KOPT-K1 (cell line): ENCODE data around the gene FANCC.

Source experiments
- H3K27ac ChIP-seq: fragments of 200-600 bp; sonication (generic); 2 replicates; pipeline ENCODE4 v1.5.1; 2016; ENCODE audit warnings: antibody characterized with exemption, mild to moderate bottlenecking, low read depth, low read length; ENCODE audit not compliant: poor library complexity, severe bottlenecking
- H3K36me3 ChIP-seq: fragments of 200-600 bp; sonication (generic); 2 replicates; pipeline ENCODE4 v1.5.1; 2017; ENCODE audit warnings: antibody characterized with exemption, mild to moderate bottlenecking, low read length, moderate library complexity; ENCODE audit not compliant: insufficient read depth
- H3K9me3 ChIP-seq: fragments of 200-600 bp; sonication (generic); 2 replicates; pipeline ENCODE4 v1.5.1; 2017; ENCODE audit warnings: antibody characterized with exemption, low read length, mild to moderate bottlenecking; ENCODE audit not compliant: insufficient read depth, poor library complexity, severe bottlenecking

Gene FANCC, protein sequence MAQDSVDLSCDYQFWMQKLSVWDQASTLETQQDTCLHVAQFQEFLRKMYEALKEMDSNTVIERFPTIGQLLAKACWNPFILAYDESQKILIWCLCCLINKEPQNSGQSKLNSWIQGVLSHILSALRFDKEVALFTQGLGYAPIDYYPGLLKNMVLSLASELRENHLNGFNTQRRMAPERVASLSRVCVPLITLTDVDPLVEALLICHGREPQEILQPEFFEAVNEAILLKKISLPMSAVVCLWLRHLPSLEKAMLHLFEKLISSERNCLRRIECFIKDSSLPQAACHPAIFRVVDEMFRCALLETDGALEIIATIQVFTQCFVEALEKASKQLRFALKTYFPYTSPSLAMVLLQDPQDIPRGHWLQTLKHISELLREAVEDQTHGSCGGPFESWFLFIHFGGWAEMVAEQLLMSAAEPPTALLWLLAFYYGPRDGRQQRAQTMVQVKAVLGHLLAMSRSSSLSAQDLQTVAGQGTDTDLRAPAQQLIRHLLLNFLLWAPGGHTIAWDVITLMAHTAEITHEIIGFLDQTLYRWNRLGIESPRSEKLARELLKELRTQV

DNA sequence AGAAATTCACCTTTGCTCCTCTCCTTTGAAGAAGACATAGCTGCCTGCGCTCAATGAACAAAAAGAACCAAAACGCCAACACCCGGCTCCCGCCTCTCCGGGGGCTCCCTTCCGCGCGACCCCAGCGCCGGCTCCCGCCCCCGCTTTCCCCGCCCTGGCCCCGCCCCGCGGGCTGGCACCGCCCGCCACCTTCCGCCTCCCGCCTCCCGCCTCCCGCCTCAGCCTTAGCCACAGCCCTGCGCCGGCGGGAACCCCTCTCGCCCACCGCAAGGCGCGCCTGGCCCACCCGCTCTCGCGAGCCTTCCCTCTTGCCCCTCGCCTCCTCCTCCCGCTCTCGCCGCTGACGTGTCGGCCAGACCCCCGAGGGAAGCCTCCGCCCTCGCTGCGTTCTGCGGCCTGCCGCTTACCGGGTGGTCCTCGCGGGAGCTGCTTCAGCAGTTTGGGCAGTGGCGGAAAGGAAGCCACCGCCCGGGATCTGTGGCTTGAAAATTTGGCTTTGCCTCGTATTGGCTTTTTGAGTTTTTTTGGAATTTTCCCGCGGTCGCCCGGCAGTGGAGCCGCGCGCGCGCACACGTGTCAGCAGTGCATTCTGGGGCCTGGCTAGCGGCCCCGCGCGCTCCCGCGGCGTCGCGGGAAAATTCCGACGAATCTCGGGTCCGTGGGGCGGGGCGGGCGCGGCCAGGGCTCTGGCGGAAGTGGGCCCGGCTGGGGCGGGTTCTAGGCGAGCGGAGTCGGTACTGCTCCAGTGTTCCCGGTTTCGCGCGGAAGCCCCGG lies at the start of gene FANCC:
FANCC (minus strand) TSS at position 591 of the 774 bp plus-strand sequence. CDS start 68,418 bp downstream, outside the sequence.
- H3K27ac ChIP-seq = peak within 1 kb of the TSS; percentile 98
- H3K9me3 ChIP-seq = no peaks in the 10 kb centered on the region
- H3K36me3 ChIP-seq = no peaks in the 10 kb centered on the region

GRCh38 chr9:95366731-95367325 lies 49.3 kb upstream of the FANCC start:
- no peaks in the 10 kb centered on the region for H3K9me3 ChIP-seq
- no peak overlapping the region for H3K27ac ChIP-seq
- no peaks in the 10 kb centered on the region for H3K36me3 ChIP-seq

GRCh38 chr9:95365766-95366165 lies 48.3 kb upstream of the FANCC start:
- H3K36me3 ChIP-seq = no peaks in the 10 kb centered on the region
- no peak overlapping the region for H3K27ac ChIP-seq
- no peaks in the 10 kb centered on the region for H3K9me3 ChIP-seq

DNA sequence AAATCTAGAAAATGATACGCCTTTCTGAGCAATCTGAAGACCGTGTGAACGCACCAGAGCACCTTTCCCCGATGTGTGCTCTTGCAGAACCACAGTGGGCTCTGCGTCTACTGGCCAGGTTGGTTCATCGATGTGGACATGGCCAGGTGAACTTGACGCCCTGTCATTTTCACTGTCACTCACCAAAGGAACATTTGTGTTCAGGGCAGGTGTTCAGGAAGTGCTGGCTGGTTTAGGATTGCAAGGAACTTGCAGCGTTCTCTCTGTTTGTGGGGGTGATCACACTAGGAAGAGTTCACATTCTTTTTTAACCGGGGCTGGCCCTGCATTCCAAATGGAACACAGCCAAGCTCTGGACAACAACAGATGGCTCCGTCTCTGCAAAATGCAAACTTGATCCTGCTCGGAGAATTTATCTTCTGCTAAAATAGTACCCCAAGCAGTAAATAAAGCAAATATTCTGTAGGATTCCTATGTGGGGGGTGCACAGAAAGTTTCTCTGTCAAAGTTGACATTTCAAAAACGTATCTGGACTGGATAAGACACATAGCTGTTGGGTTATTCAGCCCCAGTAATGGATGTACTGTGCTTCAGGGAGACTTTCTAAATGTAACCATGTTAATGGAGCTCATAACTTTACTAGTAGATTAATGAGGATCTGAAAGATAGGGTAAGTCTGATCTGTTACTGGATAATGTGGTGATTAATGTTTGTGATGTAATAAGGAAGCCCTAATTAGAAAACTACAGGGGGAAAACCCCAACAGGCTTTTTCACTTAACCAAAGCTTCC lies 45.7 kb upstream of the FANCC start:
- no peaks in the 10 kb centered on the region for H3K36me3 ChIP-seq
- no peaks in the 10 kb centered on the region for H3K9me3 ChIP-seq
- no peak overlapping the region for H3K27ac ChIP-seq

DNA sequence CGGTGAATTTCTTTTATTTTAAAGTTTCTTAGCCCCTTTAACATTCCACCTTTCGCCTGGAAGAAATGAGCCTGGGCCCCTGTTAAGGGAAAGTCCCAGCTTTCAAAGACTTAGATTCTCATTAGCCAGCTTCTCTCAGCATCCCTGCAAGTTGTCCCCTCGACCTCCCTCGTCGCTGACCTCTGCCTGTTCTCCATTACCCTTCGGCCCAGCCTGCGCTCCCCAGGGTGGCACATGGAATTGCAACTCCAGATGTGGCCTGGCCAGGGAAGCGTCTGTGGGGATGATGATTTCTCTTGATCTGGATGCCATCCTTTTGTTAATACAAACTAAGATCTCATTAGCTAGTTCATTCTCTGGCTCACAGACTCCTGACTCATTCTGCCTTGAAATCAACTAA lies 43.4 kb upstream of the FANCC start:
- no peak overlapping the region for H3K27ac ChIP-seq
- no peaks in the 10 kb centered on the region for H3K9me3 ChIP-seq
- H3K36me3 ChIP-seq = no peaks in the 10 kb centered on the region

GRCh38 chr9:95357316-95357715 lies 39.8 kb upstream of the FANCC start:
- no peaks in the 10 kb centered on the region for H3K9me3 ChIP-seq

GRCh38 chr9:95355500-95355899 lies 38.0 kb upstream of the FANCC start:
- H3K36me3 ChIP-seq = no peaks in the 10 kb centered on the region
- H3K9me3 ChIP-seq = peaks cover 10% of the 10 kb centered on the region
- H3K27ac ChIP-seq = no peak overlapping the region

More at GRCh38 chr9:95357316-95357715, 39.8 kb upstream of the FANCC start:
- Histone ChIP-seq H3K27ac (no peak overlapping the region), H3K36me3 (no peaks in the 10 kb centered on the region)

DNA sequence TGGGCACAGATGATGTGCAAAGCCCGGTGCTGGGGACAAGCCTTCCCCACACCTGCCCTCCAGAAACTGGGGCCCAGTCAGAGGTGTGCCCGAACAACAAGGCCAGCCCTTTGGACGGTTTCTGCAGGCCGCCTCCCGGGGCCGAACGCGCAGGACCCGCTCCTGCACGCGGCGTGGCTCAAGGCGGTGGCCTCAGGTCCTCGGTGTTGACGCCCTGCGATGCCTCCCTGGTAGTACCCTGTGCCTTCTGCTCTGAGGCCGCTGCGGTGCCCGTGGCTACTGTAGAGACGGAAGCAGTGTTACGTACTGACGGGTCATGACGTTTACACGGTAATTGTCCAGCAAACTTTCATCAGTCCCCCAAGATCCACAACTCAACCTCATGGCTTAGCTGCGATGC lies 33.5 kb upstream of the FANCC start:
- no peaks in the 10 kb centered on the region for H3K36me3 ChIP-seq
- no peak overlapping the region for H3K27ac ChIP-seq
- H3K9me3 ChIP-seq = peaks cover 29% of the 10 kb centered on the region

GRCh38 chr9:95350266-95350665 lies 32.8 kb upstream of the FANCC start:
- no peaks in the 10 kb centered on the region for H3K36me3 ChIP-seq
- peaks cover 29% of the 10 kb centered on the region for H3K9me3 ChIP-seq
- H3K27ac ChIP-seq = no peak overlapping the region

- Histone ChIP-seq H3K36me3 (no peaks in the 10 kb centered on the region), H3K27ac (no peak overlapping the region), H3K9me3 (peaks cover 29% of the 10 kb centered on the region)
These were observed 31.9 kb upstream of the FANCC start for GRCh38 chr9:95349091-95350038.

GRCh38 chr9:95346021-95346420 lies 28.5 kb upstream of the FANCC start:
- peaks cover 24% of the 10 kb centered on the region for H3K9me3 ChIP-seq
- H3K36me3 ChIP-seq = no peaks in the 10 kb centered on the region
- H3K27ac ChIP-seq = no peak overlapping the region

GRCh38 chr9:95344735-95345325 lies 27.3 kb upstream of the FANCC start:
- no peaks in the 10 kb centered on the region for H3K36me3 ChIP-seq
- no peak overlapping the region for H3K27ac ChIP-seq
- peaks cover 13% of the 10 kb centered on the region for H3K9me3 ChIP-seq

- no peak overlapping the region for H3K27ac ChIP-seq
- H3K9me3 ChIP-seq = peaks cover 3% of the 10 kb centered on the region
These were observed 26.3 kb upstream of the FANCC start for GRCh38 chr9:95343725-95344287.

More at GRCh38 chr9:95343725-95344287, 26.3 kb upstream of the FANCC start:
- no peaks in the 10 kb centered on the region for H3K36me3 ChIP-seq
